ENCODE data around the gene LRRC74A. TPM values are rescaled to one million over a fixed set of nuclear protein-coding genes. Genes with fewer than 3 reads are reported as not detected.

The LRRC74A gene
- total and polyA plus RNA-seq, 11 donors = not detected

GRCh38 chr14:76779221-76780057, 46.8 kb upstream of the LRRC74A start:
- H3K27ac ChIP-seq = peak overlapping the region in 2 of 12 donors; percentile 79
- no peak for TF ChIP-seq POLR2A (IDR thresholded peaks at IDR 0.05)
- 88 to 100% (median 93%) methylated on average over 3 to 7 of the region's 7 CpGs for WGBS, 4 donors
- peaks cover 0 to 73% (median 31%) of the 10 kb centered on the region in 9 donors for H3K36me3 ChIP-seq
- intact Hi-C loops (cut with DNase I) = no loop called here
- no peak overlapping the region for H3K4me3 ChIP-seq
- H3K27me3 ChIP-seq = no peaks in the 10 kb centered on the region
- ATAC-seq (no peak), DNase-seq (no peak)
- H3K4me1 ChIP-seq = peaks cover 0 to 77% (median 44%) of the 10 kb centered on the region in 12 donors
- H3K9me3 ChIP-seq = no peaks in the 10 kb centered on the region

- Histone ChIP-seq H3K4me3 (no peak overlapping the region), H3K9me3 (no peaks in the 10 kb centered on the region), H3K36me3 (peaks cover 0 to 68% (median 31%) of the 10 kb centered on the region in 9 donors), H3K4me1 (peaks cover 0 to 82% (median 48%) of the 10 kb centered on the region in 12 donors), H3K27ac (peak overlapping the region in 3 of 12 donors; percentile 16 to 79 (median 79)), H3K27me3 (no peaks in the 10 kb centered on the region)
- DNase-seq (no peak), ATAC-seq (no peak)
- 94 to 97% (median 96%) methylated on average over 2 of the region's 2 CpGs for WGBS, 4 donors
- TF ChIP-seq CTCF (IDR thresholded peaks at IDR 0.05) = no peak
- TF ChIP-seq POLR2A (IDR thresholded peaks at IDR 0.05) = no peak
- intact Hi-C loops (cut with DNase I) = no loop called here
Observed at GRCh38 chr14:76780058-76780345, 46.2 kb upstream of the LRRC74A start.

GRCh38 chr14:76780360-76780759, 45.8 kb upstream of the LRRC74A start:
- no peaks in the 10 kb centered on the region for H3K27me3 ChIP-seq
- no peak for TF ChIP-seq CTCF (IDR thresholded peaks at IDR 0.05)
- TF ChIP-seq POLR2A (IDR thresholded peaks at IDR 0.05) = no peak
- H3K4me3 ChIP-seq = no peak overlapping the region
- ATAC-seq (no peak), DNase-seq (no peak)
- intact Hi-C loops (cut with DNase I) = no loop called here
- H3K36me3 ChIP-seq = peaks cover 0 to 64% (median 31%) of the 10 kb centered on the region in 9 donors
- no peaks in the 10 kb centered on the region for H3K9me3 ChIP-seq
- WGBS, 4 donors = 66 to 79% (median 71%) methylated on average over 5 of the region's 5 CpGs
- peak overlapping the region in 9 of 12 donors; percentile 16 to 79 (median 46) for H3K27ac ChIP-seq
- peaks cover 0 to 85% (median 52%) of the 10 kb centered on the region in 12 donors for H3K4me1 ChIP-seq

- ATAC-seq (peak in 2 of 4 donors; percentile 2 to 23), DNase-seq (peak in 1 of 5 donors; percentile 39)
- Histone ChIP-seq H3K27ac (peak overlapping the region in 11 of 12 donors; percentile 2 to 79 (median 46)), H3K36me3 (peaks cover 0 to 62% (median 35%) of the 10 kb centered on the region in 9 donors), H3K4me1 (peaks cover 0 to 84% (median 54%) of the 10 kb centered on the region in 12 donors), H3K4me3 (no peak overlapping the region), H3K9me3 (no peaks in the 10 kb centered on the region), H3K27me3 (no peaks in the 10 kb centered on the region)
- WGBS, 4 donors = 73 to 86% (median 78%) methylated on average over 11 of the region's 11 CpGs
- intact Hi-C loops (cut with DNase I) = no loop called here
- no peak for TF ChIP-seq CTCF (IDR thresholded peaks at IDR 0.05)
- no peak for TF ChIP-seq POLR2A (IDR thresholded peaks at IDR 0.05)
Observed at GRCh38 chr14:76780875-76781647, 45.1 kb upstream of the LRRC74A start.

Data from heart left ventricle (tissue), 16 donors.